GM23248 (cell line): ENCODE measurements around the gene THAP2.

ENCODE experiments used
- EZH2 ChIP-seq: fragments of 200-600 bp; sonication (generic); IDR thresholded peaks from 2 replicates; pipeline ENCODE4 v1.6.1; 2018; ENCODE audit warnings: antibody characterized with exemption, mild to moderate bottlenecking; ENCODE audit not compliant: insufficient read depth, poor library complexity, severe bottlenecking
- EZH2phosphoT487 ChIP-seq: fragments of 200-600 bp; sonication (generic); IDR thresholded peaks from 2 replicates; pipeline ENCODE4 v1.6.1; 2018; ENCODE audit warnings: antibody characterized with exemption, moderate library complexity, mild to moderate bottlenecking, low read depth; ENCODE audit not compliant: insufficient read depth

DNA sequence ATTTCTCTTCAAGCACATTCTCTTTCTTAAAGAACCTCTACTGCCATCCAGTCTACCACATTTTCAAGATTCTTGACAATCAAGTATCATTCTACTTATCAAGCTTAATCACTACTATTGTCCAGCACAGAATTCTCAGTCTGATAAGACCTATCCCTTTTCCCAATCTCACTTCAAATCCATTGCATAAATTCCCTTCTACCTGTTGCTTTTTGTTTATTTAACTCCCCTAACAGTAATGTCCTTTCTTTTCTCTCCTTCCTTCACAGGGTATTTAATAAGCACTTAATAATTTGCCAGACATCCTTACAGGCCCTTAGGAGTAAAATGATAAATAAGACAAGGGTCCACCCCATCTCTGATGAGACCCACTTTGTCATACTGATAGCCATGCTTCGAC lies 42.2 kb upstream of the THAP2 start:
- TF ChIP-seq EZH2 (no peak), EZH2phosphoT487 (no peak)
